NCI-H526 treated with DMSO at 0.1 percent for 48 hours (cell line): ENCODE data around the gene RAP1A.

Experiments
- DNase-seq: peaks from one replicate; lab custom pipeline; 2025; lab: John Stamatoyannopoulos, UW

The RAP1A gene

DNA sequence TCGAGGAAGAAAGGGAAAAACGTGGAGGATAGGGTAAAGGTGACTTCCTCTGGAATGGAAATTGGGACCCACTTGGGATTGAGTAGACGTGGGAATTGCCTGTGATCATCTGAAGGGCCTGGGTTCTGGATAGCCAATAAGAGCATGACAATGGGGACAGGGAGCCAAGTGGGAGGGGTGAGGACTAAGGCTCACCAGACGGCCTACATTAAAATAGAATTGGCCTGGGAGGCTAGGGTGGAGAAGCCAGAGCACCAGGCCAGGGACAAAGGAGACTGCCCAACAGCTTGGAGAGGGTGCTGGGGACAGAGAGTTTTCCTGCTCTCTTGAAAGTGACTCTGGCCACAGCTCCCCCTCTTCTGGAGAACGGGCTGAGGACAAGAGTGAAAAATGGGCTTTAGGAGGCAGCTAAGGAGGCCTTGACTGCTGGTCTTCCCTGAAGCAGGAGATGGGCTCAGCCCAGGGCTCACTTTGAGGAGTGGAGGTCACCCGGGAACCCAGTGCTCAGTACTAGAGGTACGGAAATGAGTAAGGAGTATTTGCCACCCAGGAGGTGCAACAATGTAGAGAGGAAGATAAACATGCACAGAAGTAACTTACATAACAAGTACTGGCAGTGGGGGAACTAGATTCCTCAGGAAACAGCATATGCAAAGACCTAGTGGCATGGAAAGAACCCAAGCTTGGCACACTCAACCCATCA lies 100.8 kb downstream of the RAP1A start:
- no peak for DNase-seq

DNA sequence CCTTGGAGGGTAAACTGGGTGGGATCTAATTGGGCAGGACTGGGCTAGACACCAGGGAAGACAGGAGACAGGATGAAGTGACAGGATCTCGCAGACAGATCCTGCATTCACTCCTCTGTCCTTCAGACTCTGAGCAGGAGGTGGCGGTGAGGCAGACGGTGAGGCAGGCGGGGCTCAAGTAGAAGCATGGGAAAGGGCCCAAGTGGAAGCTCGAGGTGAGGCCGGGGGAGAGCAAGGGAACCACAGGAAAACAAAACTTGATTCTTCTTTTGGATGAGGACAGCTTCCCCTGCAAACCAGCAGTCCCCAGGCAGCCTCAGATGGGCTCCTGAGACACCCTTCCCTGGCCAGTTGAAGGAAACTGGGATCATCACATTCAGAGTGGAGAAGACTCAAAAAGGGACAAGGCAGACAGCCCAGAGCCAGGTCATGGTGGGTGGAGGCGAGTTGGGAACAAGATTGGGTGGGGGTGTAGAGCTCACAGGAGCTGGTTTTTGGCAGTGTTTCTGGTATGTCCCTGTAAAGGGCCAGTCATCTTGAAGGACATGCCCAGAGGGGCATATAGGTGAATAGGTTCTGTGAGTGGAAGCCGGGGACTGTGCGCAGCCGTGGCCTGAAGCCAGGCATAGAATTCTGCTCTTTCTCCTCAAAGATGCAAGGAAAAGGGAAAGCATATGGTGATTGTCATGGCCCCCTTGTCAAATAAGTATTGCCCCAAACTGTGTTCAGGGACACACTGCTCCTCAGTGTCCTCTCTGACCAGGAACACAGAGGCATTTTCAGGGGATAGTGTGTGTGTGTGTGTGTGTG lies 101.6 kb downstream of the RAP1A start:
- no peak for DNase-seq

DNA sequence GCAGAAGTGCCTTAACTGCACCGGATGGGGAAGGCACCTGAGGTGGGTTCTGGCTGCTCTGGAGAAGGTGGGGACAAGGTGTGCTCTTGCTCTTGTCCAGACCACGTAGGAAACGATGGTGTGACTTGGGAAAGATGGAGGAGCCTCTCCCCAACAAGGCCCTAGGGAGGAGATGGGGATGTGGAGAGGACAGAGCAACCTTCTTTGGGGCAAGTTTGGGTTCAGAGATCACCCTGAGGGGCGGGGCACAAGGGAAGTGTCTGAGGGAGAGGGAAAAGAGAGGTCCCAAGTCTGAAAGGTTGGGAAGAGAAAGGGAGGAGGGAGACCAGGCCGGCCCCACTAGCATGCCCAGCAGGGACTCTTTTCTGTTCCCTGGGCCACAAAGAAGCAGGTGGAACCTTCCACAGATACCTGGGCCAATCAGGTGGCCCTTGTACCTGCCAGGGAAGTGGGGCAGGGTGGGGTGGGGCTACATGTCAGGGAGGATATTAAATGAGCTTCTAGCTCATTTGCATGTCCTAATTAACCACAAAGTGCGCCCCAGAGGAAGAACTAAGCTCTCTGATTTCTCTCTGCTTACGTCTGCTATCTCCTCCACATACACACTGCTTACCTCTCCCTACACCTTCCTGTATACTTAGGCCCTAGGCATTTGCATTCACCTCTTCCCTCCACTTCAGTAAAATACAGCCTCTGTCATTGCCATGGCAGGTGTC lies 103.7 kb downstream of the RAP1A start:
- peak; percentile 52 for DNase-seq

DNA sequence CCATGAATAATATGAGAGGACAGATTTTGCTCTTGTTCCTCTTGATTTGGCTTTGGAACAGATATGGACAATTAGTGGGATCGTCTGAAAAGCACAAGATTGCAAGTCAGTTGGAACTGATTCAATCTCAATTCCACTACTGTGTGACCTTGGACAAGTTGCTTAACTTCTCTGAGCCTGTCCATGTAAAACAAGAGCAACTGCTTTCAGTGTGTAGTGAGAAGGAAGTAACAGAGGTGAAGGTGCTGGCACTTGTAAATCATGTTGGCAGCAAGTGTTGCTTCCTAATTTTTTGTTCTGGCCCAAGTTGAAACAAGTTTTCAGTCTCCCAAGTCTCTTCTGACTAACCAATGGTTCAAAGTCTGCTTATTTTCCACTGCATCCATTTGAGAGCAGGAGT lies 104.3 kb downstream of the RAP1A start:
- no peak for DNase-seq

DNA sequence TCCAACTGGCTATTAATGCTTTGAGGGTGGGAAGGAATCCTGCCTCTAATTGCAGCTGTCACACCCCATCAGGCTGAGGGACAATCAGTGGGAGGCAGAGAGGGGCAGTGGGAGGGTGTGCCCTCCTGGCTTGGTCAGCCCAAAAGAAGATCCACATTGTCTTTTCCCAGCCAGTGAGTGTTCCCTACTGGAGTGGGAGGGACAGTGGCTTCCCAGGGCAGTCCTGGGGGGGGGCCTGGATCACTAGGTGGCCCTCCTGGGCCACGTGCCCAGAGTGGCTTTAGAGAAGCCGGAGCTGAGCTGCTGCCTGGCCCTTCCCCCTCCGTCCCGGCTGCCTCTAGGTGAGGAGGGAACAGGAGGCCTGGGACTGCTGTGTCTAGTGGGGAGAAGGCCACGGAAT lies 105.6 kb downstream of the RAP1A start:
- DNase-seq, result no peak

DNA sequence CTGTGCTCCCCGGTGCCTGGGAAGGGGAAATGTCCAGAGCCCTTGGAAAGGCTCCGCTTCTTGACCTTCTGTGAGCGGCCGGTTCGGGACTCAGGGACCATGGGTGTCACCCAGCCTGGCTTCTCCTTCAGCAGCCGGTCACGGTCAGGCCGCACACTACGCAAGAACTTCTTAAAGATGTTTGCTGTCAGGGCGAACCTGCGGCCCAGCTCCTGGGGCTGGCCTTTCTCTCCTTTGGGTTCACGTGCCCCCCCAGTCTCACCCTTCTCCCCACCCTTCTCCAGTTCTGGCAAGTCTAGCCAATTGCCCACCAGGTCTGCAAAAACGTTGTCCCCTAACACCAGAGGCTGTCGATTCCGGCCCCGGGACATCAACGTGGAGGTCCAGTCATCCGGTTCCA lies 107.5 kb downstream of the RAP1A start:
- DNase-seq, result no peak

DNA sequence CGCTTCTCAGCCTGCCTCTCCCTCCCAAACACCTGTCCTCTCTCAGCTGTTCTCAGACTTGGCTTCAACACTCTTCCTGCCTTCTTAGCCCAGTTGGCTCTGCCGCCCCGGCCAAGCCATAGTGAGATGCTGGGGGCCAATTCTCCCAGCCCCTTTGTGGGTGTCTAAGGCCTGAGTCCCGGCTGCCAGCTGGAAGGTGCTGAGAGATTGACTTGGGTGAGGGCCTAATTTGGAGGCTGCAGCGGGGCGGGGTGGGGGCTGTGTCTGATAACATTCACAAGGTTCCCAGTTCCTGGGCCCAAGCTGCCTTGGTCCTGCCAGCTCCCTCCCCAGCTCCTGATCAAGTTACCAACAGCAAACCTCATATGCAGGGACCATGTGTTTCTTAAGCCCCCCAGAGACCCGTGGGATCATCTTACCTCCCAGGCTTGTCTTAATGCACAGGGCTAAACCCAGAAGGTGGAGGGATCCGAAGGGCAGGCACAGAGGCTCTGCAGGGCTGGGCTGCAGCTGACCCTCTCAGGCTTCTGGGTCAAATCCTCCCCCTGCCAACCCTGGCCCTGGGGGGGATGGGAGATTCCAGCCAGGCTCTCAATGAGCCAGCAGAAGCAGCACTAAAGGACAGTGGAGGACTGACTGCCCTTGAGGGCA lies 109.8 kb downstream of the RAP1A start:
- DNase-seq, result no peak

DNA sequence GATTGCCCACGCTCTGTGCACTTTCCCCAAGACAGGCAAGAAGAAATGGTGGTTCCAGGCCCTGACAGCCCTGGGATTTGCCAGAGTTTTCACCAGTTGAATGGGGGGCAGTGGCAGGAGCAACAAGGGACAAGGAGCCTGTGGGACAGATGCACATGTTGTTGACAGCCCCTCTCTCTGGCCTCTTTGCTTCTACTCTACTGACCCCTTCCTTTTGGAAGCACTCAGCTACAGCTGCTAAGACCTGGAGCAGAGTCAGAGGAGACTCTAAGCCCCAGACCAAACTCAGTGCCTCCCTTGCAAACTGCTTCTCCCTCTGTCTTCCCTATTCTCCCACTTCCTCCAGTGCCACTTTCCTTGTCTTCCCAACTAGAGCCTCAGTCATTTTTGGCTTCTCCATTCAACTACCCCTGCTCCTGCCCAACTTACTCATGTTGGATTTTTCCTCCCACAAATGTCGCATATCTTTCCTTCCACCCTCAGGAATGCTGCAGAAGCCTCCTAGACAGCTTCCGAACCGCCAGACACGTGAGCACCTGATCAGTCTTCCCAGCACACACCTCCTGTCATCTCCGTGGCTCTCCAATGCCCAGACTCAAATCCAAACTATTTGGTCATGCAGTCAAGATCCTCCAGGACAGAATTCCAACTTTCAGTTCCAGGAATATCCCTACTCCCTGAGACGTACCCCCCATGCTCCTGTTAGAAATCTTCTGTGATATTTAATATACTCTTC lies 110.5 kb downstream of the RAP1A start:
- no peak for DNase-seq

DNA sequence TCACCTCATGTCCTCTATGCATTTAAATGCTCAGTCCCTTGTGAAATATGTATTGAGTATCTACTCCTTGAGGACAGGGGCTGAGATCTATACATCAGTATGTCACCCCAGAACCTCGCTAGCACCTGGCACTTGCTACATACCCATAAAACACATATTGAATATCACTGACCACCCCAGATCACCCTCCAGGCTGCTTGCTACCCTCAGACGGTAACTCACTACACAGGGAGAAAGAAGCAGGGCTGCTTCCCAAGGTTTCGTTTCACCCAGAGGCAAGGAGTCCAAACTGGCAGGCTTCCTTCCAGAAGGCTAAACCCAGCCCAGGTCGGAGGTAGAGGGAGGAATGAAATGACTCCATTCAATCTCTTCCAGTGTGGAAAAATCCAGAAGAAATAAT lies 111.1 kb downstream of the RAP1A start:
- DNase-seq, result no peak

DNA sequence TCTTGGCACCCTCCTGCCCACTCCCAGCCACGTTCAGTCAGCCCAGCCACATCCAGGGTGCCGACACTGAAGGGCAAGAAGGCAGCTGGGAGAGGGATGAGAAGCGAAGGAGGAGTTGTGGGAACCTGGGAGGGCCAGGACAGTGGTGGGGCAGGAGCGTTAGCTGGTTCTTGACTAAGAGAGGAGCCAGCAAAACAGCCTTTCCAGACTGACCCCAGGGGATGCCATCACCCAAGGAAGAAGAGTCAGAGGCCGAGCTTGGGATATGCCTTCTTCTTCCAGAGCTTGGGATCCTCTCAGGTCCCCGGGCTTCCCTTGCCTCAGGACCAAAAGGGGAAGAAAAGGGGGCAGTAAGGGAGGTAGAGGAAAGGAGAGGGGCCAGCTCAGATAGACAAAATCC lies 112.4 kb downstream of the RAP1A start:
- no peak for DNase-seq

DNA sequence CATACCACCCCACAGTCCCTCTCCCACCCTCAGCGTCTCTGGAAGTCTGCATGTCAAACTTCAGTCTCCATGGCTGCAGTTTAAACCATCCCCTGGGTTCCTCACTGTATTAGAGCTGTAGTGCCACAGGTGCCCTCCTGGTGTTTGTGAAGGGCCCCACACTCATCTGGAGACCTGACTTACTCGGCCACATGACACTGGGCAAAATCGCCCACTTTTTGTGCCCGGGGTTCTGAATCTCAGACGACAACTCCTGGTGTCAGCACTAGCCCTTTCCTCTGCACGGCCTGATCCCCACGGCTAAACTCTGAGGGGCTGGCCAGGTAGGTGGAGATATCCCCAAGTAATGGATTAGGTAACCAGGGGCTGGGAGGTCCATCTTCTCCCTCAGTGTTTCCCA lies 113.1 kb downstream of the RAP1A start:
- no peak for DNase-seq

DNA sequence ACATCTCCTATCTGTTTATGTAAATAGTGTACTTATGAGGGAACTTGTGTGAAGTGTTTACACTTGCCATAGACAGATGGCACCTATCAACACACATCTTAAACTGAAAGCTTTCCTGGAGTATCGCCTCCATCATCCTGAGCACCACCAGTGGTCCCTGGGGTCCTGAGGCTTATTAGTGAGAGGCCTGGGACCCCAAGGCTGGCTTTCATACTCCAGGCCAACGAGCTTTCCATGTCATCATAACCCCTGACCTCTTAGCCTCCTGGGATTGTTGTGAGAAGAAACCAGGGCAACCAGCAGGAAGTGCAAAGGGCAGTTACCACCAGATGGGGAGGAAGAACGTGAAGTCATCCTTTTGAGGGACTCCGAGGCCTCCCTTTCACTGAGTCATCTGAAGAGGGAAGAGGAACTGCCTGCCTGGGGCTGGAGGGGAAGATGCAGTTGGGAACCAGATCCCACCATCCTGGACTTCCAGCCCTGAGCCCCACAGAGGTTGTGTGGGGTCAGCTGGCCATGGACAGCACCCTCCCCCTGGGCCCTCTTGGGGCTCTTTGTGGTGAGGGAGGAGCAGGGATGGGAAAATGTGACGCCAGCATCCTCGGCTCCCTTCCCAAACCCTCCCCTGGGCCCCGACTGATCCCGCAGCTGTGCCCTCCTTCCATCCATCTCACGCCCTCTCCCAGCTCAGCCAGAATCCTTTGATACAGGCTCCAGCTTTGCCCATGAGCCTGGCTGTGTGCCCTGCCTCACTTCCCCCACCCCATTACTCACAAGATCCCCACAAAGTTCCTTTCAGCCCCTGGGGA lies 113.8 kb downstream of the RAP1A start:
- no peak for DNase-seq

DNA sequence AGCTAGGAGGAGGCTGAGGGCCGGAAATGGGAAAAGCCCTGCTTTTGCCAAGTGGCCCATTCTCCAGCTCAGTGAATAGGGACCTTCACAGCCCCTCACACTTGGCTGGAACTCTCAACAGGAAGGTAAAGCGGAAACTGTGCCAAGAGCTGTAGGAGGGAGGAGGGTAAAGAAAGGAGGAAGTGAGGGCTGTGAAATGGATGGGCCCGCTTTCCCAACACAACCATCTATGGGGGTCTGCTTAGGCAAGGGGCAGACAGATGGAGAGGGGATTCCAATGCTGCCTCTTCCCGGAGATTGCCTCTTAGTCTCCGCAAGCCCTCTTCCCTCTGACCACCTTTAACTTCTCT lies 114.4 kb downstream of the RAP1A start:
- DNase-seq, result no peak

DNA sequence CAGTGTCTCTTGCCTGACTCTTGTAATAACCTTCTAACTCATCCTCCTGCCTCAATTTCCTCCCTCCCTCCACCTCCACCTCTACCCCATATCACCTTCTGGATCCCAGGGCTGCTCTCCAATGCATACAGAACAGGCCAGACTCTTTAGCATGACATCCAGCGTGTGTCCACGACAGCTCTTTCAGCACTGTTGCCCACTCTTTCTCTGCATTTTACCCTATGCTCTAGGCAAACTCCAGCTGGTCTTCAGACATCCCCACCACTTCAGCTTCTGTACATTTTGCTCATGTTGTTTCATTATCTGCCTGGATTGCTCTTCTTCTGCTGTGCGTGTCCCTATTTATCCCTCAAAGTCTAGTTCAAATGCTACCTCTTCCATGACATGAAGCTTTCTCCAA lies 114.8 kb downstream of the RAP1A start:
- no peak for DNase-seq

DNA sequence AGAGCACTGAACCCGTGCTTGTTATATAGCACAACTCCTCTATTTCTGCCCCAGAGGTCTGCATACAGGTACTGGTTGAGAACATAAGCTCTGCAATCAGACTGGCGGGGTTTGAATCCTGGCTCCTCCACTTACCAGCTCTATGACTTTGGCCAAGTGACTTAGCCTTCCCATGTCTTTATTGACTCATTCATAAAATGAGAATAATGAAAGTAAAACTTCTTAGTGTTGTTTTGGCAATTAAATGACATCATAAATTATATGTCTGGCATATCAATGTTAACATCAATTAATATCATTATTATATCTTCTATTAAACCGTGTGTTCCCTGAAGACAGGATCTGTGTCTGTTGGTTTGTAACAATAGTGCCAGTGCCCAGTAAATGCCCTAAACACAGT lies 115.3 kb downstream of the RAP1A start:
- no peak for DNase-seq

DNA sequence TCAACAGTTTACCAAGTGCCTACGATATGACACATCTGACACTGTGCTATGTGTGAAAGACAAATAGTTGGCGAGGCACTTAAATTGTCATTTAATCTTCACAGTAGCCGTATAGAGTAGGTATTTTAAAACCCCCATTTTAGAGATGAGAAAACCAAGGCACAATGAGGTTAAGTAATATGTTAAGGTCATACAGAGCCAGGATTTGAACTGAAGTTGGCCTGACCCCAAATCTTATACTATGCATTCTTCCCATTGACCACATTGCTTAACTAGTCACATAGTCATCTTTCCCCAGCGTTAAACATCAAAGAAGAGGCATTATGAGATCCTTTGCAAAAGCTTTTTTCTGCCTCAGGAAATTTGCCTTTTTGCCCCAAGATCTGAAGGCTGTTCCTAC lies 115.7 kb downstream of the RAP1A start:
- no peak for DNase-seq

DNA sequence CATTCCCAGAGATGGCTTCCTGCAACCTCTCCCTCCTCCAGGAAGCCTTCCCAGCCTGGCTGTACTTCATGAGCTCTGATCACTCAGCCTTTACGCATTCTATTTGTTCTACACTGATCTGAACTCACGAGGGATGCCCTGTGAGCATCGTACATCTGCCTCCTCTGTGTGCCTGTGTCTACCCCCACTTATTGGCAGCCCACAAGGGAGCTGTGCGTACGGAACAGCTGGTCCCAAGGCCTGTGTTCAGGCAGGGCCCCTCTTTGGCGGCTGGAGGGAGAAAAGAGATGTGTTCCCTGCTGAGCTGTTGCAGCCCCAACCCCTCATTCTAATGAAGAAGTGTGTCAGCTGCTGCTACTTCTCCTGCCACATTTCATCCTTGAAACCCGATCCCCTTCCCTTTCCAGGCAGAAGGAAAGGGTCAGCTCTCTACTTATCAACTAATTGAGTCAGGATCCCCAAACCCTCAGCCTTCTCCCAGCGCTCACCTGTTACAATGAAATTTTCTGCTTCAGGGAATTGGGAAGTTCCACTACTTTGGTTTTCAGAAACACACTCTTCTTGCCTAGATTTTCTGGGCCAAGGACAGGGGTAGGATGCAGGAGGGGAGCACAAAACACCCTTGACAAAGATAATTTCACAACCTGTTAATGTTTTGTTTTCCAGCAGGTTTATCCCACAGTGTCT lies 116.4 kb downstream of the RAP1A start:
- peak; percentile 31 for DNase-seq

DNA sequence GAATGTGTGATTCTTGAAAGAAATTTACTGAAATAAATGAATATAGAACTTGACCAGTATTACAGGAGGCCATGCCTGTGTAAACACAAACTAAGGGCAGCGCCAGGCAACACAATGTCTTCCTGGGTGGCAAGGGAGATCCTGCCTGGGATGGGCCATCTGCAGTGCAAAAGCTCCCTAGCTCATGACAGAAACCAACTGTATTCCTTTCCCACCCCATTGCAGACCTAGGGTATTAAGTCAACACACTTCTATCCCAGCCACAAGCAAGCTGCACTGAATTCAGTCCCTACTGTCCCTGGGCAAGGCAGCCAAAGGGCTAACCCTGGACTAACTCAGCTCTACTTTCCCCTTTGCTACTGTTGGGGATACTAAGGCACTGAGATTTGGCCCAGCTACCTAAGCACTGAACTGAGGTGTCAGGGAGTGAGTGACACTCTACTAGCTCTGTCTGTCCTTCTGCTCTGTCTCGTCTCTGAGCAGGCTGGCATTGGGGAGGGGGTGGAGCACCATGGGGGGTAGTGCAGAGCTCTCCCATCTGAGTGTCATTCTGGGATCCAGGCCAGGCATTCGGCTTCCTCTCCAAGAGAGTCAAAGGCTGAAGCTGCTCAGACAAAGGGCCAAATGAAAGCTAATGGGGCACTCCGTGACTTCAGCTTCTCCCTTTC lies 117.1 kb downstream of the RAP1A start:
- no peak for DNase-seq

DNA sequence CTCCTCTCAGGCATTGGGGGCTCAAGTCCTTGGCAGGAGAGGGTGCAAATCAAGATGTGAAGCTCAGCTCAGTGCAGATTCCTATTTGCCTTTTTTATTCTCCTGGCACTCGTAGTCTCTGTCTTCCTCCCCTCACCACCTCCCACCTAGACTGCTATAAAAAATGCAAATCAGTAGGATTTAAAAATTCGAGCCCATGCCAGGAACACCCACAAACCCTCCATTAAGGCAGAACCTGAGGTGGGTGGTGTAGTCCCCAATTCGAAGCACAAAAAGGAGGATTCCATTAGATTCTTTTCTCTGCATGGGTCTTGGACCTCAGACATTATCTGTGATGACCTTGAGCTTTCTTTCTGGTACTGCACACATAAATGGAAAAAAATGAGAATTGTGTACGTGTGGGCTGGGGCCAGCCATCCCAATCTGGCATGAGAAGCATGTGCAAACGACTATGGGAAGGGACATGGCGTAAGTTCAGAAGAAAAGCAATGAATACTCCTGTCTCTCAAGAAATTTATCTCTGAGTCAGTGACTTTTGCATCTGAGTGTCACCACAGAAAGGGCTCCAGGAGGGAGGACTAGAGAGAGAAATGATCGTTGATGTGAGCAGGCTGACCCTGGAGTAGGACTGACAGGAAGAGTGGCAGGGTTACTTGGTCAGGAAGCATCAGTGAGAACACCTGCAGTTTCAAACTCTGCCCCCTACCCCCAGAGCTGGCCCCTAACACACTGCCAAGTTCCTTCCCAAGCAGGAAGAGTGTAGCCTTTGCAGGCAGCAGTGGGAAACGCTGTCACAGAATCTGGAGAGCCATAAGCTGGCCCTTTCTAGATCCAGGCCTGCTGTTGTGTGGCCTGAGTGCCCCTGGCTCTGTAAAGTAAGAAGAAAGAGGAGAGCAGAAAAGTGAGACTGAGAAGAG lies 117.9 kb downstream of the RAP1A start:
- DNase-seq, result peak; percentile 13
